Measurements from ENCODE around the gene CLNK. TPM values are rescaled to one million over a fixed set of nuclear protein-coding genes. Genes with fewer than 3 reads are reported as not detected.

Gene CLNK
- total and polyA plus RNA-seq, 12 donors: 0.15 to 0.62 TPM; not detected in 10

GRCh38 chr4:10701702-10702460 is 17.3 kb upstream of the CLNK start:
- no peak overlapping the region for H3K27ac ChIP-seq
- H3K4me1 ChIP-seq: no peaks in the 10 kb centered on the region
- H3K4me3 ChIP-seq: no peak overlapping the region
- no peak for TF ChIP-seq CTCF (IDR thresholded peaks at IDR 0.05)
- no peak for DNase-seq
- no peak for ATAC-seq
- no peaks in the 10 kb centered on the region for H3K36me3 ChIP-seq
- peaks cover 0 to 4% (median 0%) of the 10 kb centered on the region in 11 donors for H3K9me3 ChIP-seq
- H3K27me3 ChIP-seq: no peaks in the 10 kb centered on the region
- WGBS, 2 donors: 65 to 66% methylated on average over 7 of the region's 7 CpGs
- intact Hi-C loops (cut with DNase I): no loop called here

- 64 to 74% methylated on average over 3 of the region's 3 CpGs for WGBS, 2 donors
- ATAC-seq: no peak
- no peaks in the 10 kb centered on the region for H3K4me1 ChIP-seq
- no peaks in the 10 kb centered on the region for H3K36me3 ChIP-seq
- peaks cover 0 to 4% (median 0%) of the 10 kb centered on the region in 11 donors for H3K9me3 ChIP-seq
- H3K4me3 ChIP-seq: no peak overlapping the region
- TF ChIP-seq CTCF (IDR thresholded peaks at IDR 0.05): no peak
- H3K27ac ChIP-seq: no peak overlapping the region
- intact Hi-C loops (cut with DNase I): no loop called here
- H3K27me3 ChIP-seq: no peaks in the 10 kb centered on the region
- DNase-seq: no peak
These were observed 16.6 kb upstream of the CLNK start for GRCh38 chr4:10701161-10701560.

GRCh38 chr4:10698172-10698571 is 13.6 kb upstream of the CLNK start:
- intact Hi-C loops (cut with DNase I): no loop called here
- peaks cover 0 to 8% (median 0%) of the 10 kb centered on the region in 11 donors for H3K9me3 ChIP-seq
- TF ChIP-seq CTCF (IDR thresholded peaks at IDR 0.05): no peak
- H3K27ac ChIP-seq: no peak overlapping the region
- H3K4me3 ChIP-seq: no peak overlapping the region
- no peaks in the 10 kb centered on the region for H3K4me1 ChIP-seq
- no peaks in the 10 kb centered on the region for H3K27me3 ChIP-seq
- 89 to 97% methylated on average over 1 of the region's 1 CpG for WGBS, 2 donors
- ATAC-seq: no peak
- H3K36me3 ChIP-seq: no peaks in the 10 kb centered on the region
- DNase-seq: no peak

GRCh38 chr4:10697086-10697485 is 12.5 kb upstream of the CLNK start:
- no peak for ATAC-seq
- no peaks in the 10 kb centered on the region for H3K36me3 ChIP-seq
- no peak for DNase-seq
- no peaks in the 10 kb centered on the region for H3K4me1 ChIP-seq
- H3K27ac ChIP-seq: no peak overlapping the region
- 68 to 76% methylated on average over 5 of the region's 5 CpGs for WGBS, 2 donors
- H3K9me3 ChIP-seq: peaks cover 0 to 8% (median 0%) of the 10 kb centered on the region in 11 donors
- no peaks in the 10 kb centered on the region for H3K27me3 ChIP-seq
- H3K4me3 ChIP-seq: no peak overlapping the region
- TF ChIP-seq CTCF (IDR thresholded peaks at IDR 0.05): no peak
- intact Hi-C loops (cut with DNase I): no loop called here
